Stimulated activated CD4-positive, alpha-beta T cell treated with anti-CD3 and anti-CD28 coated beads, Interleukin-2, amount 100 ng/mL, for 48 hours (primary cell): ENCODE measurements around the gene EGFR.
"Not testable (repeated sequence)": the region's sequence is repeated elsewhere in the genome, so short reads cannot be mapped to it uniquely, and the experiment has no call there.

Source experiments
- DNase-seq, 2 donors: peaks; one replicate each; pipeline ENCODE4 v3.0.0-alpha.2; 2020

Gene EGFR

DNA sequence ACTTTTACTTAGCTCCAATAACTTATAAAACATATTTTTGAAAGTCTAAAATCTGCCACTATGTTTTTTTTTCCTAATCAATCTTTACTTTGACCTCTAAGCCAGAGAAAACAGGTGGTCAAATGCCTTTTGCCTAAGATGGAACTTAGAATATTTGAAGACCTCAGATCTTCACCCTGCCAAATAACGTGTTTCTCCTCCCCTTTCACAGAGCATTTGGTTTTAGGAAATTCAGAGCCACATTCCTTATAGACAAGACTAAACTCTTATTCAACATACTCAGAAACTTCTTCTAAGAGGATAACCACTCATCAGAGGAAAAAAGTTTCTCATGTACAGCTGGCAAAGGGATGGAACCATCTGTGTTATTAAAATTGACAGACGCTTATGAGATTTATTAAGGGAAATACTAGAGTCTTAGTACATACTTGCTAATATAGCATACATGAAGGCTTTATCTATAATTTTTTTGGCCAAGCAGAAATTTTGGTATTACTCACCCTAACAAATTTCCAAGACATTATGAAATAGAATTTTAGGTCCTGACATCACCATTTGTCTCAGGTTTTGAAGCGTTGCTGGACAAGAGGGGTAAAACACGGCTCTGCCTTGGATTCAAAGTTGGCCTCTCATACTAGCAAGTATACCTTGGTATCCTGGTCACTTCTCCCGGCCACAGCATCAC is 2.6 kb upstream of the EGFR start:
- no peak for DNase-seq

DNA sequence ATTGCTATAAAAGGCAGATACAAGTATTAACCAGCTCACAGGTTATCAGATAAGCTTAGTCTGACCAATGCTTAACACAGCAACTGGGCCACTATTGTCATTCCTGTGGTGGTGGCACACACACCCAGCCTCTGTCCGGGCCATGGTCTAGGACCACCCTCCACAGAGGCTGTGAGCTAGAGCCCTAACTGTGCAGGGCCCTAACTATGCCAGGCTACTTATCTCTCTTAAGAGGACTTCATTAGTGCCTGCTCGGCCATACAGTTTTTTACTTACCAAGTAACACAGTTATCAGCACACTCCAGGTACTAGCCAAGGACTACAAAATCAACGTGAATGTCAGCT is 2.1 kb upstream of the EGFR start:
- DNase-seq: no peak

DNA sequence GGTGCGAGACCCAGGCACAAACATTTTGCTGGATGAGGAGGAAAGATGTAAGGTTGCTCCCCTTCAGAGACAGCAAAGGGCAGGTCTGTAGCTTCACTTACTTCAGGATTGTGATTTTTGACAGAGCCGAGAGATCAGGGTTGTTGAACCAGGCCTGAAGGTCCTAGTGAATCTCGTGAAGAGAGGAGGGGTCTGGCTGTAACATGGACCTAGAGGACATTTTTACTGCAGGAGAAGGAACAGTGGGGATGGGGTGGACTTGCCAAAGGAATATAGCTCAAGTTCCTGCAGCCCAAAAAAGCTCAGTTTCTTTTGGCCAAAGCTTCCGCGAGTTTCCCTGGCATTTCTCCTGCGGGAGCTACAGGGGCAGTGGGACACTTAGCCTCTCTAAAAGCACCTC is 976 bp upstream of the EGFR start:
- DNase-seq: no peak

DNA sequence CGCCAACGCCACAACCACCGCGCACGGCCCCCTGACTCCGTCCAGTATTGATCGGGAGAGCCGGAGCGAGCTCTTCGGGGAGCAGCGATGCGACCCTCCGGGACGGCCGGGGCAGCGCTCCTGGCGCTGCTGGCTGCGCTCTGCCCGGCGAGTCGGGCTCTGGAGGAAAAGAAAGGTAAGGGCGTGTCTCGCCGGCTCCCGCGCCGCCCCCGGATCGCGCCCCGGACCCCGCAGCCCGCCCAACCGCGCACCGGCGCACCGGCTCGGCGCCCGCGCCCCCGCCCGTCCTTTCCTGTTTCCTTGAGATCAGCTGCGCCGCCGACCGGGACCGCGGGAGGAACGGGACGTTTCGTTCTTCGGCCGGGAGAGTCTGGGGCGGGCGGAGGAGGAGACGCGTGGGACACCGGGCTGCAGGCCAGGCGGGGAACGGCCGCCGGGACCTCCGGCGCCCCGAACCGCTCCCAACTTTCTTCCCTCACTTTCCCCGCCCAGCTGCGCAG is 424 bp downstream of the EGFR start:
- no peak for DNase-seq

DNA sequence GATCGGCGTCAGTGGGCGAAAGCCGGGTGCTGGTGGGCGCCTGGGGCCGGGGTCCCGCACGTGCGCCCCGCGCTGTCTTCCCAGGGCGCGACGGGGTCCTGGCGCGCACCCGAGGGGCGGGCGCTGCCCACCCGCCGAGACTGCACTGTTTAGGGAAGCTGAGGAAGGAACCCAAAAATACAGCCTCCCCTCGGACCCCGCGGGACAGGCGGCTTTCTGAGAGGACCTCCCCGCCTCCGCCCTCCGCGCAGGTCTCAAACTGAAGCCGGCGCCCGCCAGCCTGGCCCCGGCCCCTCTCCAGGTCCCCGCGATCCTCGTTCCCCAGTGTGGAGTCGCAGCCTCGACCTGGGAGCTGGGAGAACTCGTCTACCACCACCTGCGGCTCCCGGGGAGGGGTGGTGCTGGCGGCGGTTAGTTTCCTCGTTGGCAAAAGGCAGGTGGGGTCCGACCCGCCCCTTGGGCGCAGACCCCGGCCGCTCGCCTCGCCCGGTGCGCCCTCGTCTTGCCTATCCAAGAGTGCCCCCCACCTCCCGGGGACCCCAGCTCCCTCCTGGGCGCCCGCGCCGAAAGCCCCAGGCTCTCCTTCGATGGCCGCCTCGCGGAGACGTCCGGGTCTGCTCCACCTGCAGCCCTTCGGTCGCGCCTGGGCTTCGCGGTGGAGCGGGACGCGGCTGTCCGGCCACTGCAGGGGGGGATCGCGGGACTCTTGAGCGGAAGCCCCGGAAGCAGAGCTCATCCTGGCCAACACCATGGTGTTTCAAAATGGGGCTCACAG is 1.1 kb downstream of the EGFR start:
- no peak for DNase-seq

DNA sequence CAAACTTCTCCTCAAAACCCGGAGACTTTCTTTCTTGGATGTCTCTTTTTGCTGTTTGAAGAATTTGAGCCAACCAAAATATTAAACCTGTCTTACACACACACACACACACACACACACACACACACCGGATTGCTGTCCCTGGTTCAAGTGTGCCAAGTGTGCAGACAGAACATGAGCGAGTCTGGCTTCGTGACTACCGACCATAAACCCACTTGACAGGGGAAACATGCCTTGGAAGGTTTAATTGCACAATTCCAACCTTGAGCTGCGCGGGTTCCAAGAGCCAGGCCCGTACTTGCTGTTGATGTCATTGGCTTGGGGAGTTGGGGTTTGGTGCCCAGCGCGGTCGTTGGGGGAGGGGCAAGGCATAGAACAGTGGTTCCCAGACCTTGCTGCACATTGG is 1.7 kb downstream of the EGFR start:
- DNase-seq: no peak

DNA sequence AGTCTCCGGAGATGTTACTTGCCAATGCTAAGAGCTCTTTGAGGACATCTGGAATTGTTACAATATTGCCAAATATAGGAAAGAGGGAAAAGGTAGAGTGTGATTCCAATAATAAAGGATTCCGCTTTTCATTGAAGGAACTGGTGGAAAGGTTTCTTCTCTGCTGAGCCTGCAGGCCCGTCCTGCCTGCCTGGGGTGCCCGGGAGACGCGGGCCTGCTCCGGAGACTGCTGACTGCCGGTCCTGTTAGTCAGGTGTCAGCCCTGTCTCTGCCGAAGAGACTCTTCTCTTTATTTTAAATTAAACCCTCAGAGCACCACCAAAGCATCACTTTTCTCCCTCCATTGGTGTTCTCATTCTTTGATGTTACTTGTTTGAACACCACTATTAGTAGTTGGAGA is 2.2 kb downstream of the EGFR start:
- no peak for DNase-seq

DNA sequence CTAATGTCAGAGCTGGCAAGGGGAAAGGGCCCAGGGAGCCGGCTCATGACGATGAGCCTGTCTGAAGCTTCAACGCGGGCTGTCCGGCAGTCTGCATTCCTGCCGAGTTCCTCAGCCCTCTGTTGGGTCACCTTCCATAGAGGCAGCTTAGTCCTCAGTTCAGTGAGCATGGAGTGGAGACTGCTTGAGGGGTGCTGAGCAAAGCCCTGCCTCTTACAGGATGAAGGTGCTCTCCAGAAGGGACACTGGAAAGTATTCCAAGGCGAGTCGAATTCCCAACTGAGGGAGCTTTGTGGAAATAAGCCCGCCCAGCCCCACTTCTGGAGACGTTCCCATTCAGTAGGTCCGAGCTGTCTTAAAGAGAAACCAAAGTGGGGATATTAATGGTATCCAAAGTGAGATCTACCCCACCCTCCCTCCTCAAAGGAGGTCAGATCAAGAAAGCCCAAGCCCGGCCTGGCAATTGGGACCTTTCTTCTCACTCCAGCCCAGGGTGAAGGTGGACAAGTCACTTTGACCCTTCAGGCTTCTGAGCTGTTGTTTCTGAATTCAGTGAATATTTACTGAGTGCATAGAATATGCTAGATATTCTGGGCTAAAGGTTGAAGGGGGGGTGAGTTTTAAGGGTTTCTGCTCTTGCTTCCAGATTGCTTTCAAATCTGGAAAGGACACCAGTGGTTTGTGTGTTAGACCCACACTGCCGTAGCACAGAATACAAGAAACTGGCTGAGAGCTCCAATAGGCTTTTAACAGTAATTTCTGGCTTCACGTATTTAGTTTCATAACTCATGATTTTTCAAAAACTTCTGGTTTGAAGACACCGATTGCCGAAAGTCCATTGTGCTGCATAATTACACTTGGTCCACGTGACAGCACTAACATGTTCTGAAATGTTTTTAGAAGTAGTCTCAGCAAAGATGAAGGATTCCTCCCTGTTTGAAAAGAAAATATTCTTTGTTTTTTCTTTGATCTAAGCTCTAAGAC is 3.5 kb downstream of the EGFR start:
- no peak for DNase-seq

DNA sequence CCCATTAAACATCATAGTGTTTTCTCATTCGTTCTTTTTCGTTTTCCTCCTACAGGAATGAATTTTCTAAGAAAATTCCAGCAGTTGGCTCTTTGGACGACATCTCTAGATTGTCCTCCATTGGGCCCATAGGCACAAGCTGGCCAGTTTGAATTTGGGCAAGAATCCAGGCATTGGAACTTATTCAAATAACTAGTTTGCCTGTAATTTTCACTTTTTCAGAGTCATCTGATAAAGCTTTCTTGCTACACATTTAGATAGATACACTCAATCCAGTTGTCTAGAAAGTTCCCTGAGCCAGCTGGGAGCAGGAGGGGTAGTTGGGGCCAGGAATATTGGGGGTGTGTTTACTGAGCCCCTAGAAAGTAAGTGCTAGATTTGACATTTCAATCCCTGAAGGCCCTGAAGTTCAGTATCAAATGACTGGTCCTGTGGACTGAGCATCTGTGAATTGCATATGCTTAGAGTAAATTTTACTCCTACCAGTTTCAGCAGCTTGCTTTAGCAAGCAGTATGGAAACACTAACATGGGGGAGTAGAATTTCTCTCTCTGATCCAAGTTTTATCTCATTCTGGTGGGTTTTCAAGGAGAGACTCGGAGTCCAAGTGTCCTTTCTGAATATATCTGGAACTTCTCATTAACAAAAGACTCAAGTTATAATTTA is 5.2 kb downstream of the EGFR start:
- no peak for DNase-seq

DNA sequence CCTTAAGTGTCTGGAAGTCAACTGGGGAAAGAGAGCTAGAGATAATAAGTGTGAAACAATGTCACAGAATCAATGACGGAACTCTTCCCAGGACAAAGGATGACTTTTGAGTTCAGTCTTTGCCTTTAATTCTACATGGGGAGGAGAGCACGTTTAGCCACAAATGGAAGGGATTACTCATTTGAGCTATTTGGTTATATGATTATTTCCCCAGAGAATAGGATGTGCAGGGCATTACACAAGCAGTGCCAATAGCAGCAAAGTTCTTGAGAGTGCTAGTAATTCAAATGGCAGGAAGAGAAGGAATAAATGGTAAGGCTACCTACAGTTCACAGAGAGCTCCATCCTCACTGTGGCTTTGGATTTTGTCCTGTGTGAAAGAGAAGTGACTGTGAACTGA is 6.0 kb downstream of the EGFR start:
- DNase-seq: no peak

DNA sequence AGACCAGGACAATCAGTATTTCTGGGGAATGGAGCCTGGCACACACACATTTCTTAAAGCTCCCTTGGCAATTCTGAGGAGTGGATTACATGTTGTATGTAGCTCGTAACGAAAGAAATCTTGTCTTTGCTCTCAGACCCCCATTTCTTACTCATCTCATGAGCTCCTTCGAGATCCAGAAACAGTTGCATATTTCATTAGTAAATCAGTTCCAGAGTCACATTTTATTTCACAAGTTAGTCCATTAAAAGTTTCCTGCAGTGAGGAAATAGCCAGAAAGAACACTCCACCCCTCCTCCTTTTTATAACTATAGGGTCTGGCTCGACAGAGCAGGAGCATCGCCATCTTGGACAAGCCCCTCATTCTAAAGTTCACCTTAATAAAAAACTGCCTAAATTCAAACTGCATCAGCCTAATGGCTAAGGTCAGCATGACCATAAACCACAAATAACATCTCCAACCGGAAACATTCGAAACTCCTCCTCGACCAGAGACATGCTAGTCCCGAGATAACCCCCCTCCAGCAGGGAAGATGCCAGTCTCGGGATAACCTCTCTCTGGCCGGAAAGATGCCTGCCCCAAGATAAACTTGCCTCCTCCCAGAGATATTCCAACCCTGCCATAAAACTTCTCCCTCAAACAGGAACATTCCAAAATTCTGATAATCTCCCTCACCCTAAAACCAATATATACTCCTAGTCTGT is 7.4 kb downstream of the EGFR start:
- DNase-seq: no peak

DNA sequence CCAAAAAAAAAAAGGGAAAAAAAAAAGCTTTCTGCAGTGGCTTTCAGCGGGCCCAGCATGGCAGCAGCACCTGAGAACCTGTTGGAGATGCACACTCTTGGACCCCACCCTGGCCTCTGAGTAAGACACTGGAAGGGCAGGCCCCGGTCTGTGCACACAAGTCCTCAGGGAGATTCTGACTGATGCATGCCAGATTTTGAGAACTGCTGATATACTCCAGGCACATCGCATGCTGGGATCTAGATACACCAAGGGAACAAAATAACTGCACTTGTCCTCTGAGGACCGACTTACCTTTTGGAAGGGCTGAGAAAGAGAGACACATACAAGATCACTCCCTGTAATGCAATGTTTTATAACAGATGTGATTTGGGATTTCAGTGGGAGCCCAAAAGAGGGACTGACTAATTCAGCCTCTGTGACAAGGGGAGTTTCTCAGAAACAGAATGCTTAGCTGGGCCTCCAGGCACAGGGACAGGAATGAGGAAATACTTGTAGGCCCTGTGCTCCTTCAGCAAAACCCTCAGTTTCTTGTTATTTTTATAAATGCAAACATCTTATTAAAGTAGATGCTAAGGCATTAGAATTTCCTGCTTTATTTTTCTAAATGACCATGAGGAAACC is 8.2 kb downstream of the EGFR start:
- no peak for DNase-seq

DNA sequence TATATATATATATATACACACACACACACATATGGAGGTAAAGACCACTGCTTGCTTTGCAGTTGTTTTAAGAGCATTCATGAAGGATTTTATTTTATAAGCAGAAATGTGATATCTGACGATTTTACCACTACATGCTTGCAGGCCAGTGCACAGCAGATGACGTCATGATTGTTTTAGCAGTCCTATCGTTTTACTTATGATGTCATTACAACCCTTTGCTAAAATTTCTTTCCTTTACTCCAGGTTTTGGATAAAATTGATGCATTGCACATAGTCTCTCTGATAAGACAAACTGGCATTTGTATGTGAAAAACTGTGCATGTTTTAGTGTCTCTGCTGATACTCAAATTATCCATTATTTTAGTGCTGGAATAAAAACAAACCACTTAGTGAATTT is 9.2 kb downstream of the EGFR start:
- DNase-seq: no peak

DNA sequence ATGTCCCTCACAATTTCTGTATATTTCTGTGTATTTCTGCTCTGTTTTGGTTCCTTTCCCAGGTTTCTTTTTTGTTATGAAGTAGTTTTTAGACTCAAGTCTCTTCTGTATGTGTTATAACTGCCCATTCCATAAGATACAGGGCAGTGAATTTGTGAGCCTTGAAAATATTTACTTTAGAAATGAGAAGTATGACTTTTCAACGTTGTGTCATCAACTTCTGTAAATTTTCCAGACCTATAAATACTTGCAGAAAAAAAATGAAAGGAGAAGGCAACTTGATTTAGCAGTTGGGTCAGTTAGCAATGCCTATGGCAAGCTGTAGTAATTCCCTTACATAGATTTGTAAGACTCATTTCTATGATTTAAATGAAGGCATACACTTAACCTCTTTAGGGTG is 11.5 kb downstream of the EGFR start:
- DNase-seq: no peak

DNA sequence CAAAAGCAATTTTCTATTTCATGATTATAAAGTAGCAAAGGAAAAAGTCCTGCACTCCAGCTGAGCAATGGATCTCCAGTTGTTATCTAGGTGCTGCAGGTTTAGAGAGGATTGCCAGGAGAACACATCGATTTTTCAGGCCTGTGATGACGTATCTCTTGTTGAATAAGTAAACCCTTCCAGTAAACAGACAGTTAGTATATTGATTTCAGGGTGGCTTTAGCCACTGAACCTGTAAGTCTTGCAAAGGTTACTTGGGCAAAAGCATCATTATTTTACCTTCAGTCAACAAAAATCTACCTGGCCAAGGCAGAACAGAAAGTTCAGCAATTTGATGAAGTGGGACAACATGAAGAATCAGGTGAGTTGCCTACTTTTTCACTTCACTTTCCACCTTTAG is 12.3 kb downstream of the EGFR start:
- no peak for DNase-seq

DNA sequence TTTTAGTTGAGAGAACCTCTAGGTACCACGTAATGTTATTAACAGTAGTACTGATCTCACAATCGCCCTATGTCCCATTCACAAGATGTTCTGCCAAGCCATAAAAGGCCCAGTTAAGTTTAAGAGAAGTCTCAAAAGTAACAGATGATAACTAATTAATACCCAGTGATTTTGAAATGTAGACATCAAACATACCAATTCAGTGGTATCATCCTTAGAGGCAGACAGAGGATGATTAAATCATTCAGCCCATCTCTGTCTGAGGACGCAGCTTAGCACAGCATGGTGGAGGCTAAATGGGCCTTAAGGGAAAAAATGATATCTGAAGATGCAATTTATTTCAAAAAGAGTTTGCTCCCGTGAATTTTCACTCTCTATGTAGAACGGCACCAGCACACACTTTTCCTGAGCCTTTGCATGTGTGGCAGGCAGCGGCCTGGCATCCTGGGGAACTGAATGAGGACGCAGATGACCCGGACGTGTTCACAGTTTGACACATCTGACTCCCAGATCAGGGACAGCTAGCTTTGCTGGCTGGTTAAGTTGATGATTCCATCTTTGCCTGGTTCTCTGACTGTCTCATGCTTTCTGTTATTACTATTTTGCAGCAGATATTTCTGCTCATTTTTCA is 13.4 kb downstream of the EGFR start:
- no peak for DNase-seq

DNA sequence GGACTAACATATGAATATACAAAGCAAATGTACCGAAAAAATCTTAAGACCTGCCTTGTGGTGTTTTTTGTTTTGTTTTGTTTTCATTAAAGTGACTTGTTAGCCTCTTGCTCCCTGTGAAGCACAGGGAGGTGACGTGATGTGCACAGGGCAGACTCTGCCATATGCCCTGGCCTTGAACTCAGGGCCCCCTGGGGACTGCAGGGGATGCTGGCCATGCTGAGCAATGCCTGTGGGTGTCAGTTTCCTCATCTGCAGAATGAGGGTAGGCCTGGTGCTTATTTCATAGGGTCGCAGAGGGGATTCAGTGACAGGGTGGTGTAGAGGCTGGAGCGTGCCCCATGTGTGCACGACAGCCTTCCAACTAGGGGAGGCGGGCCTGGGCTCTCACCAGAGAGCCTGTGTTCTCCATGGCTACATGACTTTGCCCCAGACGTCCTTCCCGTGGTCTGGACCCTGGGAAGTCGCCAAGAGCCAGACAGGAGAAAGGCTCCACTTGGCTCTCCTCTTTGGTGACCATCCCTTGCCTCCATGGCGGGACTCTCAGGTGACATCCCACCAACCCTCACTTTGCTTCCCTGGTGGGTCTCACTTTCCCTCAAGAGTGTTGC is 14.5 kb downstream of the EGFR start:
- DNase-seq: no peak

DNA sequence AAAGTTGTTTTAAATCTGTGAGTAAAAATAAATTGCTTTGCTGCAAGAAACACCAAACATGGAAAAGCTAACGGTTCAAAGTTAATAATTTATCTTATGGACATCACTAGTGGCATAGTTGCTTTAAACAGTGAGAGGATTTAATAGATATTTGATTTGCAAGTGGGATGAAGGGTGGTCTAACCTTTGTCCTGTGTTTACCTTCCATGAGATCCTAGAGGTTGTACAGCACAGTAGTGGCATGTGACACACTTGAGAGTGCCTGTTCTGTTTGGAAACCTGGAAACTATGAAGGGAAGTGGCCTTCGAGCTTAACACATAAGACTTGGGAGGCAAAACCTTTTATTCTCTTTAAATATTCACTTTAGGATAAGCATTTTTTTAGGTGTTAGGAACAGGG is 16.0 kb downstream of the EGFR start:
- no peak for DNase-seq

DNA sequence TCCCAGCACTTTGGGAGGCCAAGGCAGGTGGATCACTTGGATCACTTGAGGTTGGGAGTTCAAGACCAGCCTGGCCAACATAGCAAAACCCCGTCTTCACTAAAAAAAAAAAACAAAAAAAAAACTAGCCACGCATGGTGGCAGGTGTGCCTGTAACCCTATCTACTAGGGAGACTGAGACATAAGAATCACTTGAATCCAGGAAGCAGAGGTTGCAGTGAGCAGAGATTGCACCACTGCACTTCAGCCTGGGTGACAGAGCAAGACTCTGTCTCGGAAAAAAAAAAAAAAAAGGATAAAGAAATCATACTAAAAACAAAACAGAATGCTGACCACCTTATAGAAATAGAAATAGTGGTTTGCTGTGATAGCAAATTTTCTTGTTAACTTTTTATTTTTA is 16.6 kb downstream of the EGFR start:
- not testable (repeated sequence) for DNase-seq

DNA sequence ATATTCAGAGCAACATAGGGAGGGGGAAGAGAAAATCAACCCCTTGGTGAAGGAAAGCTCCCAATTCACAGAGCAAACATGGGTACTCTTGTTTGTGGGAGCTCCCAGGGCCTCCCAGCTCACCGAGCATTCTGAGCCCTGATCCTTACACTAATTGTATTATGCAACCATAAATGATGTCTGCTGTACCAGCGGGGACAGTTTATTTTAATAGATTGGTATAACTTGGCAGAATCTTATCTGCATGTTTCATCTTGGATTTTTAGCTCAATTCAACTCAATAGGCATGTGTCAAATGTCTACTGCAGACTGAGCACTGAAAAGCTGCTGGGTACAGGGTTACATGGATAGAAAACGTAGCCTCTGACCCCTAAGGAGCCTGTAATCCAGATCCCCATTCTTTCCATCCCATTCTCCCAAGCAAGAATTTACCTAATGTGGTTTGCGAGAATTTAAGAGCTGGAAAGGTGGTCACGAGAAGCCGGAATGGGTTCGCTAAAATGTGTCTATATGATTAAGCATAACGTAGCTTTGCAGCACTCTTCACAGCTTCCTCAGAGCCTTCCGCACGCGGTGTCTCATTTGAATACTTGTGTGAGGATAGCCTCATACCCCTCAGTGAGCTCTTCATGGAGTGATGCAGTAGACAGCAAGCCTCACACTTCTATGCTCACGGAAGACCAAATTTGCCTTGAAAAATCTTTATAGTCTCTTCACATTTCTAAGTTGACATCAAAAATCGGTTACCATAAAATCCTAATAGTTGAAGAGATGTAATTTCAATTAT is 18.3 kb downstream of the EGFR start:
- no peak for DNase-seq
